ENCODE results near the gene PDE6D.

Gene PDE6D
- total RNA-seq: 13.1 reads per million, percentile 37 among the genes with 10 or more reads in this experiment

GRCh38 chr2:231780909-231781797 is at the start of gene PDE6D:
Gene PDE6D, minus strand, starts transcription at chr2:231781282. Its CDS starts 168 bp downstream, at chr2:231781114.
- peak; percentile 96 for DNase-seq

- no peak for DNase-seq
Observed at GRCh38 chr2:231821908-231822307, 40.8 kb upstream of the PDE6D start.

GRCh38 chr2:231820786-231821303 is 39.8 kb upstream of the PDE6D start:
- DNase-seq: no peak

- no peak for DNase-seq
Observed at GRCh38 chr2:231819447-231820042, 38.5 kb upstream of the PDE6D start.

GRCh38 chr2:231816327-231817026 is 35.4 kb upstream of the PDE6D start:
- DNase-seq: no peak

GRCh38 chr2:231810905-231811304 is 29.8 kb upstream of the PDE6D start:
- DNase-seq: no peak

- DNase-seq: no peak
Observed at GRCh38 chr2:231807020-231807419, 25.9 kb upstream of the PDE6D start.

GRCh38 chr2:231803501-231804138 is 22.5 kb upstream of the PDE6D start:
- DNase-seq: no peak

- peak; percentile 17 for DNase-seq
Observed at GRCh38 chr2:231800493-231801091, 19.5 kb upstream of the PDE6D start.

- no peak for DNase-seq
Observed at GRCh38 chr2:231795525-231796327, 14.6 kb upstream of the PDE6D start.

GRCh38 chr2:231794383-231794782 is 13.3 kb upstream of the PDE6D start:
- DNase-seq: no peak

- DNase-seq: no peak
Observed at GRCh38 chr2:231791107-231791506, 10.0 kb upstream of the PDE6D start.

- DNase-seq: no peak
Observed at GRCh38 chr2:231786917-231787292, 5.8 kb upstream of the PDE6D start.

- DNase-seq: peak; percentile 74
Observed at GRCh38 chr2:231786177-231786916, 5.3 kb upstream of the PDE6D start, which contains the start of gene COPS7B. Gene COPS7B, plus strand, starts transcription at chr2:231786445. Its CDS starts 2,126 bp downstream, at chr2:231788571.

GRCh38 chr2:231785822-231786176 is 4.7 kb upstream of the PDE6D start:
- DNase-seq: no peak

GRCh38 chr2:231785413-231785812 is 4.3 kb upstream of the PDE6D start:
- DNase-seq: no peak

- DNase-seq: peak; percentile 6
Observed at GRCh38 chr2:231781798-231782726, 980 bp upstream of the PDE6D start.

- DNase-seq: no peak
Observed at GRCh38 chr2:231780123-231780908, 766 bp downstream of the PDE6D start.

Data from effector CD4-positive, alpha-beta T cell (primary cell).